NCI-H526 treated with DMSO at 0.1 percent for 48 hours (cell line): ENCODE data around the gene LILRB3.
"Not testable (repeated sequence)": the region's sequence is repeated elsewhere in the genome, so short reads cannot be mapped to it uniquely, and the experiment has no call there.

Experiments
- DNase-seq: peaks from one replicate; lab custom pipeline; 2025; lab: John Stamatoyannopoulos, UW

The LILRB3 gene

GRCh38 chr19:54242646-54243045 lies 19.8 kb upstream of the LILRB3 start, which contains the start of gene LILRA6:
Gene LILRA6 (minus strand): TSS chr19:54242790.
- DNase-seq = not testable (repeated sequence)

GRCh38 chr19:54242234-54242633 lies 19.4 kb upstream of the LILRB3 start:
- DNase-seq = not testable (repeated sequence)

DNA sequence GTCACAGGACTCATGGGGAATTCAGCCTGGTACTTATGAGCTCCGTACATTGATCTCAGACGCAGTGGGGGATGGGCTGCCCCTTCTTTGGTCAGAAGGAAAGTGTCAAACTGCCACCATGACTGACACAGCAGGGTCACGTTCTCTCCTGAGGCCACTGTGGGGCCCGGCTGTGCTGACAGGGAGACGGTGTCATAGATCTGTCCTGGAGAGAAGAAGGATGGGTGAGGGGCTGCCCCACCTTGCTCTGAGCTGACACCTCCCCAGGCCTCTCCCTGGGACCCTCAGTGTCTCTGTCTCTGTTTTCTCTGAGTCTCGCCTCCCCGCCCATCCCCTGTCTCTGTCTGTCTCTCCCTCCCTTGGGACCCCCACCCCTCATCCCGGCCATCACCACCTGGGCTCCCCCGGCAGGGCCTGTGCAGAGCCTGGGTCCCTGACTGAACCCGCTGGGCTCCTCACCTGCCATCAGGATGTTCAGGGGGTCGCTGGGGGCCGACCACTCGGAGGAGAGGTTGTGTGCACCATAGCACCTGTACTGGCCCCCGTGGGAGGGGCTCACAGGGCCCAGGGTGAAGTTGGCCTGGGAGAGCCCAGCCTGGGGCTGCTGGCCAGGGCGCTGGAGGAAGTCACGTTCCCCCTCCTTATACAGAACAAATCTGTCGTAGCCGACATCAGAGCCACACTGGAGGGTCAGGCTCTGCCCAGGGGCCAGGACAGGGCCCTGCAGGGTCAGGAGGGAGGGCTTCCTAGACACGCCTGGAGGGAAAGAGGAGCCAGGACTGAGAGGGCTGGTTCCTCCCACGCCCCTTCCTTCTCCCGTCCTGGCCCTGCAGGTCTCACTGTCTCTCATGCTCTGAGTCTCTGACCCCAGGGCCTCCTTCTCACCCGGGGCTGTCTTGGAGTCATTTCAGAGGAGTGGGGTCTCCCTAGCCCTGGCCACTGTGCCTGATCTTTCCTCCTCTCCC lies 17.8 kb upstream of the LILRB3 start:
- DNase-seq = not testable (repeated sequence)

DNA sequence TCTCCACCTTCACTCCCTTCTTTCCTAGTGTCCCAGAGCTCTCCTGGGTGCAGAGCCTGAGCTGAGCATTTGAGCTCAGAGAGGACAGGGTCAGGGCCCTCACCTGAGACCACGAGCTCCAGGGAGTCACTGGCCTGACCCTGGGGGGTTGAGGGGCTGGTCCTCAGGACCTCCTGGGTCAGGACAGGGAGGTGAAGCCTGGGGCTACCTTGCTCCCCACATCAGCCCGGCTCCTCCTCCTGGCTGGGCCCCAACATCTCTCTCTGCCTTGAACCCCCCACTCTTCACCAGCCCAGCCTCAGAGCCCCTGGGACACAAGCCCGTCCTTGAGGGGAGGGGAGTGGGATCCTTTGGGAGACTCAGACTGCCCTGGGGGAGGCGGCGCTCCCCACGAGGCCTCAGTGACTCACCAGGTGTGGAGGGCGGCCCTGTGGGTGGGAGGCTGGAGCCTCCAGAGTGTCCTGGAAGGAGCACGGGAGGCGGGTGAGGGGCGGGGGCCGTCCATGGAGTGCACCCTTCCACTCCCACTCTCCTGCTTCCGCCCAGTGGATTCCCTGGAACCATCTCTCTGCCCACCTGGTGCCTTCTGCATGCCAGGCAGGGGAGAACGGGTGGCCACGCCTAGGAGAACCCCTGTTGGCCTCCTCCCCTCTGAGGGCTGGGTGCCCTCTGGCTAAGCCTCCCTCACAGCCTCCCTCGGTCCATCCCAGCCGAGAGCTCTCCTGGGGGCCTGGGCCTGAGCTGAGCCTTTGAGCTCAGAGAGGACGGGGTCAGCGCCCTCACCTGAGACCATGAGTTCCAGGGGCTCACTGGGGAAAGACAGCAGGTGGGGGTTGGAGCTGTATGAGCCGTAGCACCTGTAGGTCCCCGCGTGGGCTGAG lies 16.9 kb upstream of the LILRB3 start:
- not testable (repeated sequence) for DNase-seq

- no peak for DNase-seq
These were observed 11.1 kb upstream of the LILRB3 start for GRCh38 chr19:54233941-54234340.

DNA sequence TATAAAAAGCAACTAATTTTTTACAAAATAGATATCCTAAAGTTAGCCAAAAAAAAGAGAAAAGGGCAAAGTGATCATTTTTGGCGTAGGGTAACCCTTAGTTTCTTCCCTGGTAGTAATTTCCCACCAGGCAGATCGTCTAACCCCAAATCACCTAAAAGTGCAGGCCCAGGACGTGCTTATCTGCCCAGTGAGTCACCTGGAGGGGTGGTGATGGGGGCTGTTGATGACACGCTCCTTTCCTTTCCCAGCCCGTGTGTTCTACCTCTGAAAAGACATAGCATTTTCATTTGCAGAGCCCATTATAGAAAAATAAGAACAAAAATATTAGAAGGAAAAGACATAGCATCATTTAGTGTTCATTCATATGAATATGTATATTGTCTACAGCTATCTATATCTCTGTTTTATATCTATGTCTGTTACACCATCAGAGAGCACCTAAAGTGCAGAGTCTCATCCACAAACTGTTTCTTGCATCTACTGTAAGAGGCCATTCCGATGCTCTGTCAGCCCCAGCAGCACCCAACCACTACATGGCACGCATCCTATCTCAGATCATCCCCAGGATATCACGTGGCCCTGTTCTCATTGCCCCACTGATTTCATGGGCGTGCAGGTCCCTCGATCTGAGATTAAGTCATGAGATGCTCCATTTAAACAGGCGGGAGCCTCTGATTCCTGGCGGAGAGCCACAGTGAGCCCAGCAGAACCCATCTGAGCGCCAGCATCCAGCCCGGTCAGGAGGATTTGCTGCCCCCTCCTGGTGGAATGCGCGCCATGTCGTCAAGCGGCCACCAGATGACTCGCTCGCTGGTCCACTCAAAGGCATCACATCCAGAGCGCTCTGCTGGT lies 8.5 kb upstream of the LILRB3 start:
- peak; percentile 75 for DNase-seq

GRCh38 chr19:54230031-54230430 lies 7.2 kb upstream of the LILRB3 start:
- DNase-seq = no peak

- no peak for DNase-seq
These were observed 6.3 kb upstream of the LILRB3 start for GRCh38 chr19:54229146-54229545.

DNA sequence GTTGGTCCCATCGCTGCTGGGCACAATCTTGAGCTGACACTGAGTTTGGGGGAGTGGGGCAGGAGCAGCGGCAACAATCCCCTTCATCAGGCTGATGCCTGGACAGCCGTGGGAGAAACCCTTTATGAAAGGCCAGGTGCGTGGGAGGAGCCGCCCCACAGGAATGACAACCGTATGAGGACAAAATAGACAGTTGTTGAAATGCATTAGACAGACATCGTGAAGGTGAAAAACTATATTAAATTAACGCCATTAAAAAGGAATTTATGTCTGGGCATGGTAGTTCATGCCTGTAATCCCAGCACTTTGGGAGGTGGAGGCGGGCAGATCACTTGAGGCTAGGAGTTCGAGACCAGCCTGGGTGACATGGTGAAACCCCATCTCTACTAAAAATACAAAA lies 1.8 kb upstream of the LILRB3 start:
- DNase-seq = not testable (repeated sequence)

GRCh38 chr19:54223937-54224281 lies 1.1 kb upstream of the LILRB3 start:
- DNase-seq = not testable (repeated sequence)

DNA sequence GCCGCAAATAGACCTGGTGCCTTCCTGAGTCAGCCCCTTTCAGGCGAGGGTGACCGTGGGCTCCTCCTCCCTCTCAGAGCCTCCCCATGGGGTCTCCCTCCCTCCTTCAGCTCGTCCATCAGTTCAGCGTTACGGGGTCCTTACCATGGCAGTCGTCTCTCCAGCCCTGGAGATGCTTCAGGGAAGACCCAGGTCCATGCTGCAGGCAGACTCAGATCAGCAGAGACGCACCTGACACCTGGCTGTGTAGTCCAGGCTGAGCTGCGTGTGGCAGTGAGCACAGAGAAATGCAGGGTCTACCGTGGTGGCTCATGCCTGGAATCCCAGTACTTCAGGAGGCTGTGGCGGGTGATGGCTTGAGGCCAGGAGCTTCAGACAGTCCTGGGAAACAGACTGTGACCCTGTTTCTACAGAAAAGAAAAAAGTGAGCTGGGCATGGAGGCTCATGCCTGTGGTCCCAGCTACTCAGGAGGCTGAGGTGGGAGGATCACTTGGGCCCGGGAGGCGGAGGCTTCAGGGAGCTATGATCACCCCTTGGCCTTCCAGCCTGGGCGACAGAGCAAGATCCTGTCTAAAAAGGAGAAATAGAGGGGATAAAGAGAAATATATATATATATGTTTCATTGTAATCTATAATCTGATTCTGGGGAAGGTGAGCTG lies 600 bp upstream of the LILRB3 start:
- DNase-seq = not testable (repeated sequence)

DNA sequence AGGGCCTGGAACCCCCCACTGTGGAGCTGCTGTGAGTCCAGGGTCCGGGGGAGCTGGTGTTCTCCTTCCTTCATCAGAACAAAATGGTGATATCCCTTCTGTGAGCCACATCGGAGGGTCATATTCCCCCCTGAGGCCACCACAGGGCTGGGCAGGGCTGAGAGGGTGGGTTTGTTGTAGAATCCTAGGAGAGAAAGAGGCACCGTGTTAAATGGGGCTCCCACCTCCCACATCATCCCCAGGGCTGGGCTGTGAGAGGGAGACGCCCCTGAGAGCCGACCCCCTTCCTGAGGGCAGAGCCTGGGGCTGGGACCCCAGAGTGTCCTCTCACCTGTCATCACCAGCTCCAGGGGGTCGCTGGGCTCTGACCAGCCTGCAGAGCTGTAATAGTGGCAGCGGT lies 860 bp downstream of the LILRB3 start:
- not testable (repeated sequence) for DNase-seq

- not testable (repeated sequence) for DNase-seq
These were observed 3.1 kb downstream of the LILRB3 start for GRCh38 chr19:54219702-54220101.

- no peak for DNase-seq
These were observed 3.7 kb downstream of the LILRB3 start for GRCh38 chr19:54218960-54219661.

DNA sequence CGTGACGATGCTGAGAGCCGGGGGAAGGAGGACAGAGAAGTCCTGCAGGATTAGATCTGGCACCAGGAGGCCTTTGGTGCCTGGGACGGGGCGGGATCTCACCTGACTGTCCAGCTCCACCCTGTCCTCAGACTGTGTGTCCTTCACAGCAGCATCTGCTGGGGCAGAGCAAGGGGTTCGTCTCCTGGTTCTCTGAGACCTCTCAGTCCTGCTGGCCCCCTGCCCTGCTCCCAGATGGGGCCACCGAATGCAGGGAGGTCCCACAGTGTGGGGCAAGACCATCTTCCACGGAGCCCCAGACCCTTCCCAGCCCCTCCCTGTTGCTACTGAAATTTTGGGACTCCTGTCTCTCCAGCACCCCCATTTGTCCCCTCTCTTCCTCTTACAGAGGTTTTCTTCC lies 4.5 kb downstream of the LILRB3 start:
- DNase-seq = no peak

DNA sequence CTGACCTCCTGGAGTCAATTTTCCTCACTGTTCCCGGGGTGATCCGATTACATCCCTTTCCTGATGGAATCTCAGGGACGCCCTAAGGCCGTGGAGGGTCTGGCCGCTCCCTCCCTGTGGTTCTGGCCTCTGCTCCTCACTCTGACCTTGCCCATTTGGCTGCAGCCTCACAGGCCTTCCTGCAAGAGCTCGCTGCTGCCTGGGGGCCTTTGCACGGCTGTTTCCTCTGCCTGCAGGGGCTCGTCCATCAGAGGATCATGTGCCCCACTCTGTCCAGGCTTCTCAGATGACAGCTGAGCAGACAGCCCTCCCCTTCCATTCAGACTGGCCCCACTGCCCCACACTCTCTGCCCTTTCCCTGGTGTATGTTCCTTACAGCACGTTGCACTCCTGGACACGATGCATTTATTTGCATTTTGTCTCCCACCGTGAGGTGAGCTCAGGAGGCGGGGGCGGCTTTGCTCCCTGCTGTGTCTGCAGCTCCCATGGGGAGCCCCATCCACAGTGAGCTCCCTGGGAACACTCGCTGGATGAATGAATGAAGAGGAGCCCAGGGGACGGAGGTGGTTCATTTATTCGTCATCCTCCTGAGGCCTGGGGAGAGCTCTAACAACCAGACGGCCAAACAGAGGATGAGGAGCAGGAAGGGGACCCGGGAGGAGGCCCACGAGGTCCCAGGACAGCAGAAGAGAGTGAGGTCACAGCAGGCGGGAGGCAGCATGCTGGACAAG lies 5.1 kb downstream of the LILRB3 start:
- not testable (repeated sequence) for DNase-seq

- DNase-seq = no peak
These were observed 5.9 kb downstream of the LILRB3 start for GRCh38 chr19:54216869-54217268.

DNA sequence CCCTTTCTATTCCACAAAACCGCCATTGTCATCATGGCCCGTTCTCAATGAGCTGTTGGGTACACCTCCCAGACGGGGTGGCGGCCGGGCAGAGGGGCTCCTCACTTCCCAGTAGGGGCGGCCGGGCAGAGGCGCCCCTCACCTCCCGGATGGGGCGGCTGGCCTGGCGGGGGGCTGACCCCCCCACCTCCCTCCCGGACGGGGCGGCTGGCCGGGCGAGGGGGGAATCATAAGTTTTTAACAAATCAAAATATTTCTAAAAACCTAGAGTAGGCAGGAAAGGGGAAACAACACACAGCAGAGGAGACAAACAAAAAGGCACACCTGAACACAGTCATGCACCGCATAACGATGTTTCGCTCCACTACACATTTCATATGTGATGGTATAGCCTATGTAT lies 8.1 kb downstream of the LILRB3 start:
- DNase-seq = not testable (repeated sequence)

DNA sequence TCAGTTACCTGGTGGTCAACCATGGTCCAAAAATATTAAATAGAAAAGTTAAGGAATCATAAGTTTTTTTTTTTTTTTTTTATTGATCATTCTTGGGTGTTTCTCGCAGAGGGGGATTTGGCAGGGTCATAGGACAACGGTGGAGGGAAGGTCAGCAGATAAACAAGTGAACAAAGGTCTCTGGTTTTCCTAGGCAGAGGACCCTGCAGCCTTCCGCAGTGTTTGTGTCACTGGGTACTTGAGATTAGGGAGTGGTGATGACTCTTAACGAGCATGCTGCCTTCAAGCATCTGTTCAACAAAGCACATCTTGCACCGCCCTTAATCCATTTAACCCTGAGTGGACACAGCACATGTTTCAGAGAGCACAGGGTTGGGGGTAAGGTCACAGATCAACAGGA lies 8.6 kb downstream of the LILRB3 start:
- not testable (repeated sequence) for DNase-seq

DNA sequence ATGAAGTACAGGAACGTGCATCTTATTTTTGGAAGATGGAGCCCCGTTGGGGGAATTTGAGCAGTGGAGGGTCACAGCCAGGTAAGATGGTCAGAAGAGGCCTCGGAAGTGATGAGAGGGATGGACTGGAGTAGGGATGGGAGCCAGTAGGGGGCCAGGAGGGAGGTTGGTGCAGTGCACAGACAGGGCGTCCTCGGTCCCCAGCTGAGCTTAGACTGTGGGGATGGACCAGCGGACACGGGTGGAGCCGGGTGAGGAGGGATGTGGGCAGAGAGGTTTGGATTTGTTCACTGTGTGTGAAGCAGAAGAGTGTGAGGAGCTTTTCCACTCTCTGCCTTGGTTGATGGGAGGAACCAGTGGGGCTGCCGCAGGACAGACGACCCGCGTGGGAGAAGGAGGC lies 11.6 kb downstream of the LILRB3 start:
- DNase-seq = no peak
